WTC11 (cell line): ENCODE results near the gene RBBP4. TPM values are rescaled to one million over a fixed set of nuclear protein-coding genes. Genes with fewer than 3 reads are reported as not detected.

Experiments
- ATAC-seq: fragments of 200-7000 bp; cut with Tn5 transposase; 2 replicates; pipeline ENCODE4 v1.10.0; 2021; ENCODE audit warnings: mild to moderate bottlenecking, moderate library complexity
- CTCF ChIA-PET: fragments of 300-600 bp; sonication (Branson Sonifier 250); formaldehyde crosslinking; loops from one replicate; lab custom pipeline; 2021; ENCODE audit warnings: antibody characterized with exemption; lab: Charles Lee
- POLR2A ChIA-PET: fragments of 350-600 bp; sonication (Branson Sonifier 250); formaldehyde crosslinking; loops from one replicate; lab custom pipeline; 2021; ENCODE audit warnings: antibody characterized with exemption; lab: Charles Lee
- DNase-seq: peaks from one replicate; pipeline ENCODE4 v3.0.0; 2021; ENCODE audit warnings: low spot score
- H3K27ac Mint-ChIP-seq: 2 replicates; pipeline ENCODE4 v1.8.0; 2021; ENCODE audit warnings: mixed read lengths
- H3K27me3 Mint-ChIP-seq: 2 replicates; pipeline ENCODE4 v1.8.0; 2021; ENCODE audit warnings: low read depth, mild to moderate bottlenecking, moderate library complexity, mixed read lengths
- H3K36me3 Mint-ChIP-seq: 2 replicates; pipeline ENCODE4 v1.8.0; 2021; ENCODE audit warnings: mixed read lengths
- H3K4me1 Mint-ChIP-seq: 2 replicates; pipeline ENCODE4 v1.8.0; 2022; ENCODE audit warnings: mixed read lengths
- H3K4me3 Mint-ChIP-seq: 2 replicates; pipeline ENCODE4 v1.8.0; 2021; ENCODE audit warnings: mild to moderate bottlenecking, moderate library complexity, mixed read lengths
- H3K9me3 Mint-ChIP-seq: 2 replicates; pipeline ENCODE4 v1.8.0; 2021; ENCODE audit warnings: mixed read lengths
- CREM ChIP-seq: sonication (generic); formaldehyde crosslinking; IDR thresholded peaks from 2 replicates; pipeline ENCODE4 v1.8.1; 2022; ENCODE audit warnings: mild to moderate bottlenecking, missing genetic modification reagents, moderate library complexity
- ETV6 ChIP-seq: sonication (generic); formaldehyde crosslinking; IDR thresholded peaks from 2 replicates; pipeline ENCODE4 v1.8.1; 2022; ENCODE audit warnings: mild to moderate bottlenecking, missing genetic modification reagents
- HMGXB4 ChIP-seq: sonication (generic); formaldehyde crosslinking; IDR thresholded peaks from 2 replicates; pipeline ENCODE4 v1.8.1; 2023; ENCODE audit warnings: mild to moderate bottlenecking, moderate library complexity, missing genetic modification reagents
- IRF1 ChIP-seq: sonication (generic); formaldehyde crosslinking; IDR thresholded peaks from 2 replicates; pipeline ENCODE4 v1.8.0; 2023; ENCODE audit warnings: missing genetic modification reagents
- JUN ChIP-seq: sonication (generic); formaldehyde crosslinking; IDR thresholded peaks from 2 replicates; pipeline ENCODE4 v1.8.0; 2023; ENCODE audit warnings: mild to moderate bottlenecking, missing genetic modification reagents
- MLX ChIP-seq: sonication (generic); formaldehyde crosslinking; IDR thresholded peaks from 2 replicates; pipeline ENCODE4 v1.8.1; 2023; ENCODE audit warnings: mild to moderate bottlenecking, missing genetic modification reagents, moderate library complexity
- MYBL2 ChIP-seq: sonication (generic); formaldehyde crosslinking; IDR thresholded peaks from 2 replicates; pipeline ENCODE4 v1.8.1; 2023; ENCODE audit warnings: mild to moderate bottlenecking, moderate library complexity, missing genetic modification reagents
- OVOL2 ChIP-seq: fragments of 250-450 bp; sonication (Bioruptor Pico); IDR thresholded peaks from 2 replicates; pipeline ENCODE4 v1.9.0; 2021; ENCODE audit warnings: mild to moderate bottlenecking, borderline replicate concordance
- PRDM15 ChIP-seq: sonication (generic); formaldehyde crosslinking; IDR thresholded peaks from 2 replicates; pipeline ENCODE4 v1.8.0; 2022; ENCODE audit warnings: missing genetic modification reagents
- PREB ChIP-seq: sonication (generic); formaldehyde crosslinking; IDR thresholded peaks from 2 replicates; pipeline ENCODE4 v1.8.1; 2022; ENCODE audit warnings: mild to moderate bottlenecking, missing genetic modification reagents, moderate library complexity, borderline replicate concordance
- TCF7 ChIP-seq: sonication (generic); formaldehyde crosslinking; IDR thresholded peaks from 2 replicates; pipeline ENCODE4 v1.8.0; 2022; ENCODE audit warnings: mild to moderate bottlenecking, low read depth, missing genetic modification reagents, moderate library complexity
- ZBTB43 ChIP-seq: sonication (generic); formaldehyde crosslinking; IDR thresholded peaks from 2 replicates; pipeline ENCODE4 v1.8.1; 2023; ENCODE audit warnings: mild to moderate bottlenecking, missing genetic modification reagents
- ZNF138 ChIP-seq: sonication (generic); formaldehyde crosslinking; conservative IDR thresholded peaks from 2 replicates; pipeline ENCODE4 v1.8.1; 2022; ENCODE audit warnings: mild to moderate bottlenecking, moderate library complexity, missing genetic modification reagents
- ZNF671 ChIP-seq: fragments of 250-450 bp; sonication (Bioruptor Pico); IDR thresholded peaks from 2 replicates; pipeline ENCODE4 v1.8.0; 2021; ENCODE audit warnings: mild to moderate bottlenecking
- total RNA-seq: library from RNA; stranded (reverse); gene quantifications from 3 replicates; pipeline ENCODE4 v1.2.3, GENCODE V29; 2021

Gene RBBP4
- total RNA-seq, 1 experiment from 2014 or later, result 331 TPM

GRCh38 chr1:32651461-32652073 is 559 bp downstream of the RBBP4 start (continued):
- TF ChIP-seq MYBL2 (CRISPR knock-in tag) (0 out of 2 replicates have a peak, but pooled peaks have one; percentile 4), ZBTB43 (0 out of 2 replicates have a peak, but pooled peaks have one; percentile 22)

GRCh38 chr1:32652244-32652962 is 1.4 kb downstream of the RBBP4 start:
- ATAC-seq, result no peak
- no peak for TF ChIP-seq ZNF671 (CRISPR knock-in tag)
- TF ChIP-seq HMGXB4 (CRISPR knock-in tag), result no peak
- no peak for TF ChIP-seq ETV6 (CRISPR knock-in tag)
- TF ChIP-seq JUN, result no peak
- no peak for TF ChIP-seq MLX (CRISPR knock-in tag)
- Mint-ChIP-seq H3K4me1 (peaks cover 33% of the 10 kb centered on the region), H3K4me3 (peak overlapping the region; percentile 99), H3K27me3 (no peaks in the 10 kb centered on the region; the same call in 1 of the 2 replicates), H3K9me3 (peaks cover 8% of the 10 kb centered on the region), H3K27ac (peak overlapping the region; percentile 97), H3K36me3 (peaks cover 62% of the 10 kb centered on the region)
- ChIA-PET POLR2A (interaction anchor here (0.7 kb wide), 1 partner anchor 258 kb away, joined by 3 read pairs; the partner anchor contains the start of gene BSDC1), CTCF (interaction anchor here (2.1 kb wide), 1 partner anchor 132 kb away, joined by 10 read pairs; no protein-coding TSS in a partner anchor)
- DNase-seq, result no peak

GRCh38 chr1:32659581-32659980 is 8.6 kb downstream of the RBBP4 start:
- CTCF ChIA-PET, result no interaction called here
- Mint-ChIP-seq H3K36me3 (peaks cover 85% of the 10 kb centered on the region), H3K4me1 (peaks cover 6% of the 10 kb centered on the region), H3K27me3 (no peaks in the 10 kb centered on the region), H3K4me3 (no peak overlapping the region), H3K27ac (no peak overlapping the region), H3K9me3 (no peaks in the 10 kb centered on the region)
- no peak for ATAC-seq
- DNase-seq, result no peak
- POLR2A ChIA-PET, result no interaction called here
- TF ChIP-seq IRF1 (CRISPR knock-in tag) (no peak), PRDM15 (no peak), HMGXB4 (CRISPR knock-in tag) (no peak), ZBTB43 (no peak), OVOL2 (CRISPR knock-in tag) (no peak), PREB (CRISPR knock-in tag) (no peak), ZNF138 (CRISPR knock-in tag) (no peak), TCF7 (CRISPR knock-in tag) (no peak), CREM (CRISPR knock-in tag) (no peak)
